Epithelial cell of proximal tubule (primary cell): ENCODE measurements around the gene PRKCD. TPM values are rescaled to one million over a fixed set of nuclear protein-coding genes. Genes with fewer than 3 reads are reported as not detected.
A peak's percentile ranks its signal among the peaks of the same experiment; 100 is the strongest.

Experiments
- DNase-seq: peaks from one replicate; pipeline ENCODE4 v3.0.0-alpha.2; 2011; ENCODE audit warnings: low read depth
- H3K4me3 ChIP-seq: 2 replicates; pipeline ENCODE4 v1.5.1; 2011; ENCODE audit warnings: low read depth, mild to moderate bottlenecking, low read length
- CTCF ChIP-seq: conservative IDR thresholded peaks from 2 replicates; pipeline ENCODE4 v1.5.1; 2012; ENCODE audit warnings: low read depth, mild to moderate bottlenecking, low read length
- total RNA-seq: library from RNA; depleted of rRNA; stranded (reverse); fragments of >200 nt; gene quantifications from 2 replicates; pipeline ENCODE4 v1.2.3, GENCODE V29; 2015

The PRKCD gene
- total RNA-seq, 1 donor from 2014 or later: 4.0 TPM

GRCh38 chr3:53161820-53162671 lies 1.0 kb downstream of the PRKCD start:
- no peak for TF ChIP-seq CTCF
- no peak for DNase-seq
- peak overlapping the region; percentile 89 for H3K4me3 ChIP-seq

DNA sequence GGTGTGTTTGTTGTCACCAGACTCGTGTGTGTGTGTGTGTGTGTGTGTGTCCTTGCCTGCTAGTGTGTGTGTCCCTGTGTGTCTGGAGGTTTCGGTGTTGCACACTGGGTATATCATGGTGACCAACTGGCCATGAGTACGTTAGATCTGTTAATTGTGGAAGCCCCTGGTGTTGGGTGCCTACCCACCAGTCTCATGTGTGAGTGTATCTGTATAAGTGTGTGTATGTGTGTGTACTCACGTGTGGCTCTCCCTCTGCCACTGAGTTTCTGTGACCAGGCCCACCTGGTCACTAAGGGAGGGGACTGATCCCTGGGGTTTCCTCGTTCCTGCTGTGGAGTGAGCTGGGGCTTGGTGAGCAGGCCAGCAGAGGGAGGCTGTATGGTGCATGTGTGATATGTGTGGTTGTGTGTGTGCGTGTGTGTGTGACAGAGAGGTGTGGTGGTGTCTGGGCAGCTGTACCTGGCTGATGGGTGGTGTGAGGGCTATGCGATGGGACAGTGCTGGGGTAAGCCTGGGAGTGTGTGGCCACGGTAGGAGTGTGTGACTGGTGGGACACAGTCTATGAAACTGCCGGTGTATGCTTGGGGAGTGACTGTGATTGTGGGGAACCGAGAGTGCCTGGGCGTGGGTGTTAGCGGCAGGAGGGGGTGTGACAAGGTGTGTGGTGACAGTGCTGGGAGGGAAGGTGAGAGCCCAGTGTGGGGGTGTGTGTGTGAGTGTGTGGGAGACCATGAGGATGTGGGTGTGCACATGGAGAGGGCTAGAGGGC lies 1.8 kb downstream of the PRKCD start:
- DNase-seq: no peak
- peak; percentile 5 for TF ChIP-seq CTCF
- peak overlapping the region; percentile 89 for H3K4me3 ChIP-seq

GRCh38 chr3:53163444-53164387 lies 2.7 kb downstream of the PRKCD start:
- no peak overlapping the region for H3K4me3 ChIP-seq
- no peak for TF ChIP-seq CTCF
- DNase-seq: no peak

- no peak overlapping the region for H3K4me3 ChIP-seq
- no peak for DNase-seq
- TF ChIP-seq CTCF: no peak
Measured at GRCh38 chr3:53164911-53165310, 3.9 kb downstream of the PRKCD start.

DNA sequence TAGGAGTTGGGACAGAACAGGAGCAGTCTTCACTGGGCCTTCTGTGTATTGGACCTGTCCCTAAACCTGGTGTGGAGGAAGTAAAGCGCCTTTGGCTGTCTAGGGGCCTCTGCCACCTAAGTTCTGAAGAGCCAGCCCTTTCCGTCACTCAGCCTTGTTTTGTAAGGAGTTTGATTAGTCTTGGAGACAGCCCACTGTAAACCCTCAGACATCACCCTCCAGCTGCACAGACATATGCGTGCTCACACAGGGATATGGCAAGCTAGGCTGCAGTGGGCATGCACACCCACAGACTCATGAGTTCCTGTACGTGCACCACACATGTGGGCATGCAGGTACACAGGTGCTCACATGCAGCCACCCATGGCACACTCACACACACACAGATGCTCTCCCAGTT lies 5.2 kb downstream of the PRKCD start:
- H3K4me3 ChIP-seq: no peak overlapping the region
- DNase-seq: no peak
- TF ChIP-seq CTCF: no peak

DNA sequence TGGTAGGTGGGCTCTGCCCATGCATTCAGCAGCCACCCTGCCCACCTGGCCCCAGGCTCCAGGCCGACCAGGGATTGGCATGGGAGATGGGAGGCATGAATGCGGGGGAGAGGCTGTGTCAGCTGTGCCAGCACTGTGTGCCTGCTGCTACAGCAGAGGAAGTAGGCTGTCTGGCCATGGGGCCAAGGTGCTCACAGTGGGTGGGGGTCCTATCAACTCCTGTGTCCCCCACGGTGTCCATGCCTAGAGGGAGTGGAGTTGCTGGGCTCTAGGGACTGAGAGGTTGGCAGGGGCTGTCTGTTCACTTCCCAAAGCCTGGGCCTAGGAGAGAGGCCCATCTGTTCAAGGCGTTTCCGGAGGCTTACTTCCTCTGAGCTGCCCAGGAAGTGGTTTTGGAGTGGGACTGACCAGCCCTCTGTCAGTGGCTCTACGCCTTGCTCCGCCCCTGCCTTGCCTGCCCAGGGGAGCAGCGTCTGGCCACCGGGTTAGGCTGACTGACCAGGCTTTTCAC lies 5.8 kb downstream of the PRKCD start:
- DNase-seq: no peak
- no peak for TF ChIP-seq CTCF
- H3K4me3 ChIP-seq: no peak overlapping the region
